GM10248 (cell line): ENCODE data around the gene SPTBN1.

Experiments
- CTCF ChIA-PET: fragments of 300-600 bp; sonication (Branson Sonifier 250); formaldehyde crosslinking; extraction: SDS; loops from one replicate; lab custom pipeline; 2021; ENCODE audit warnings: antibody characterized with exemption; lab: Yijun Ruan, JAX
- POLR2A ChIA-PET: fragments of 350-650 bp; sonication (Branson Sonifier 250); formaldehyde crosslinking; extraction: SDS; loops from one replicate; lab custom pipeline; 2020; ENCODE audit warnings: antibody characterized with exemption; lab: Yijun Ruan, JAX
- DNase-seq: peaks from one replicate; pipeline ENCODE4 v3.0.0; 2012; ENCODE audit errors: extremely low spot score
- TF ChIP-seq, protein P1 (sequence below): IDR thresholded peaks from 2 replicates; pipeline ENCODE4 v1.5.1; 2012; ENCODE audit warnings: mild to moderate bottlenecking, low read depth; ENCODE audit errors: extremely low read depth, missing control alignments, control extremely low read depth

SPTBN1 gene

GRCh38 chr2:54455131-54455562, 980 bp upstream of the SPTBN1 start:
- TF ChIP-seq, protein P1, sequence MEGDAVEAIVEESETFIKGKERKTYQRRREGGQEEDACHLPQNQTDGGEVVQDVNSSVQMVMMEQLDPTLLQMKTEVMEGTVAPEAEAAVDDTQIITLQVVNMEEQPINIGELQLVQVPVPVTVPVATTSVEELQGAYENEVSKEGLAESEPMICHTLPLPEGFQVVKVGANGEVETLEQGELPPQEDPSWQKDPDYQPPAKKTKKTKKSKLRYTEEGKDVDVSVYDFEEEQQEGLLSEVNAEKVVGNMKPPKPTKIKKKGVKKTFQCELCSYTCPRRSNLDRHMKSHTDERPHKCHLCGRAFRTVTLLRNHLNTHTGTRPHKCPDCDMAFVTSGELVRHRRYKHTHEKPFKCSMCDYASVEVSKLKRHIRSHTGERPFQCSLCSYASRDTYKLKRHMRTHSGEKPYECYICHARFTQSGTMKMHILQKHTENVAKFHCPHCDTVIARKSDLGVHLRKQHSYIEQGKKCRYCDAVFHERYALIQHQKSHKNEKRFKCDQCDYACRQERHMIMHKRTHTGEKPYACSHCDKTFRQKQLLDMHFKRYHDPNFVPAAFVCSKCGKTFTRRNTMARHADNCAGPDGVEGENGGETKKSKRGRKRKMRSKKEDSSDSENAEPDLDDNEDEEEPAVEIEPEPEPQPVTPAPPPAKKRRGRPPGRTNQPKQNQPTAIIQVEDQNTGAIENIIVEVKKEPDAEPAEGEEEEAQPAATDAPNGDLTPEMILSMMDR: no peak
- CTCF ChIA-PET: no interaction called here
- POLR2A ChIA-PET: no interaction called here
- DNase-seq: no peak

GRCh38 chr2:54456362-54456611, 160 bp downstream of the SPTBN1 start:
- TF ChIP-seq, protein P1: no peak
- ChIA-PET CTCF (no interaction called here), POLR2A (no interaction called here)
- no peak for DNase-seq

GRCh38 chr2:54456612-54457322, 640 bp downstream of the SPTBN1 start:
- TF ChIP-seq, protein P1: no peak
- peak; percentile 55 for DNase-seq
- ChIA-PET CTCF (no interaction called here), POLR2A (no interaction called here)

DNA sequence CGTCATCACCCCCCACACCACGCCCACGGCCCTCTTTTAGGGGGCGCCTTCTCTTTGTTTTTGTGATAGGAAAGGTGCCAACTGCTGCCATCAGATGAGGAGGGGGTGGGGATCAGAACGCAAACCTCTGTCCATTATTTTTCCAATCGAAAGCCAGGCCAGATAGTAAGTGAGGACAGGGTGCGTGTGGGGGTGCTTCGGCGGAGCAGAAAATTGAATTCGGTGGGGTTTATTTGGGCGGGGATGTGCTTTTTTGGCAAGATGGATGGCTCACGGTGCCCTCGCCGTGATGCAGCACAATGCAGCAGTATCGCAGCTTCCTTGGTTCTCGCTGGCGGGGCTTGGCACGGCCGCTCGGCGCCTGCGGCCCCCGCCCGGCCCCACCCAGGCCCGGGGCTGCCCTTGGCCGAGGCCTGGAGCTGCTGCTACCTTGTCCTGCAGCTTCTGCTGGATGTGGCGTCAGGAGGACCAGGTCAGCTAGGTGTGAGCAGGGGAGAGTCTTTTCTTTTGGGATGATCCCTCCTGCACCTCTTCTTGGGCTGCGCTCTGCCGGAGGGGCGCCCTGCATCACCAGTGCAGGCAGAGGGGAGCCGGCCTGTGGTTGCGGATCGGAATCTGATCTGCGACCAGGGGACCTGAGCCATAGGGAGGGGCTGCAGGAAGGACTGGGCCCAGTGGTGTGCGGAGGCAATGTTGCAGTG, 1.3 kb downstream of the SPTBN1 start:
- TF ChIP-seq, protein P1: no peak
- DNase-seq: no peak
- POLR2A ChIA-PET: no interaction called here
- CTCF ChIA-PET: interaction anchor here (1.0 to 1.5 kb wide), 2 partner anchors 24 to 45 kb away, joined by 3 read pairs; no protein-coding TSS in a partner anchor

DNA sequence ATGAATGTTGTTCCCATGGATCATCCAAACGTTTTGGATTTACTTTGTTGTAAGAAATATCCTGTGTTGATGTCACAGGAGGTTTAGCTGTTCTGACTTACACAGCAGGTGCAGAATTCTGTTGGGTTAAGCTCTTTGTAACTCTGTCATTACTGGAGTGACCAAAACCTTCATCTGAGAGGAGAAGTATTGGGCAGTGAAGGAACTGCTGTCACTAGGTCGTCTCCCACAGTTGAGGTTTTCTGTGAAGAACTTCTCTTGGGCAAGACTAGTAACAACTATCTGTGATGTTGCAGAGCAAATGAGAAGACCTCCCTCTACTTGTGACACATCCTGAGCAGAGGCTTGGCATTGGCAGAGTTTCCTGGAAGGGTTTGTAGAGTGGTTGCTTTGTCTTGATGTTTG, 2.9 kb downstream of the SPTBN1 start:
- TF ChIP-seq, protein P1: no peak
- no peak for DNase-seq
- CTCF ChIA-PET: interaction anchor here (0.6 to 1.1 kb wide), 2 partner anchors 10 to 12 kb away, joined by 3 read pairs; no protein-coding TSS in a partner anchor
- POLR2A ChIA-PET: no interaction called here

DNA sequence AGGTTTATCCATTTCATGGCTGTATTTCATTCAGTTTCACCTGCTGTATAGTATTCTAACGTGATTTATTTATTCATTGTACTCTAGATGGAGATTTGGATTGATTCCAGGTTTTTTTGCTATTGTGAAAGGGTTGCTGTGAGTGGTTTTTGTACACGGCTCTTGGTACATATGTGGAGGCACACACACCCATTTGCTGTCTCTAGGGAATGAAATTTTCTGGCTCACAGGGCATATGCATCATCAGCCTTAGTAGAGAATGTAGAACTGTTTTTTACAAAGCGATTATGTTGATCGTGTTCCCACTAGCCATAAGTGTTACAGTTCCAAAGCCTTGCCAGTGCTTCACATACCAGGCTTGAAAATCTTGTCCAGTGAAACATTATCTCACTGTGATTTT, 5.1 kb downstream of the SPTBN1 start:
- POLR2A ChIA-PET: no interaction called here
- DNase-seq: no peak
- CTCF ChIA-PET: interaction anchor here (1.6 kb wide), 1 partner anchor 10 kb away, joined by 7 read pairs; no protein-coding TSS in a partner anchor
- TF ChIP-seq, protein P1: no peak
